DMS114 treated with DMSO at 0.1 percent for 48 hours (cell line): Measurements from ENCODE around the gene NEK5.
"Not testable (repeated sequence)": the region's sequence is repeated elsewhere in the genome, so short reads cannot be mapped to it uniquely, and the experiment has no call there.

Experiments
- DNase-seq: peaks from one replicate; lab custom pipeline; 2025; ENCODE audit not compliant: unreplicated experiment; lab: John Stamatoyannopoulos, UW

The NEK5 gene

DNA sequence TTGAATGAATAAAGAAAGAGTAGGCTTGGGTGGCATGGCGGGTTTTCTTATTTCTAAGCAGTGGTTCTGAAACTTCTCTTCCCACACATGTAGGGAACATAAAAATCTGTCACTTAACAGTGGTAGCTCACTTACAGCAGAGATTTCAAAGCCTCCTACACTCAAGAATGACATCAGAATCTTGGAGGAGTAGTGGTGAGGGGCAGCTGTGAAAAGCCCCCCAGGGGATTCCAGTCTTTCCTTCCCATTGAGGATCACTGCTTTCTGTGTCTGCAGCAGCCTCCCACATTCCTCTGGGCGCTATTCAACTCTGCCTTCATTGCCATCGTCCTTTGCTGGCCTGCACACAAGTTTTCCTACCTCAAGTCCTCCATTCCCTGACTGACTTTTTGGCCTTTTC, 8.6 kb upstream of the NEK5 start:
- no peak for DNase-seq

DNA sequence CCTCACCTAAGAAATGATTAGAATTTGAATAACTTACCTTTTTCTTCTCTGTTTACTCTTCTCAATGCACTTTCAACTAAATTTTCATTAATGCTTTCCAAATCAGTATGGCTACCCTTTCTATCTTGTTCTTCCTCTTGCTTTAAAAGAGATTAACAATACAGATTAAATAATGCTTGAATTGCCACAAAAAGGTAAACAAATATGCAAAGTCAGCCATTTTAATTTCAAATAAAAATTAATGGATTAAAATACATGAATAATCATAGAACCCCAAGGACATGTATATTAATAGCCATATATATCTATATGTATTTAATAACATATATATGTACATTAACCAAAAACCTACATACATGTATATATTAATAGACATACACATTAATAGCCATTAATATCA, 7.9 kb upstream of the NEK5 start:
- DNase-seq: no peak

DNA sequence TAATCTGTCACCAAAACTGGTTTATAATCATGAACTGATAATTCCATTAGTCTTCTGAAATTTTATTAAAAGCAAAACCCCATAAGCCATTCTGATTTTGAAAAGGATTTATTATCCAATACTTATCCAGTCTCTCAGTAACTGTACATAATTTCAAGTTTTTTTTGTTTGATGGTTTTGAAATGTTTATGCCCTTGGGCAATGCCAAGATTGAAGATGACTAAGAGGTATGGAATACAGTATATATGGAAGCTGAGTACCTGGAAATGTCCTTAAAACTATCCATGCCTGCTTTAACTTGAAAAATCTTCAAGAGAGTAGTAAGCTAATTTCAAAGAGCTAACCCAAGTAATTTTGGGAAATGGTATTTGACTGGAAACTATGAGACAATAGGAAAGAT, 1.8 kb upstream of the NEK5 start:
- DNase-seq: no peak

DNA sequence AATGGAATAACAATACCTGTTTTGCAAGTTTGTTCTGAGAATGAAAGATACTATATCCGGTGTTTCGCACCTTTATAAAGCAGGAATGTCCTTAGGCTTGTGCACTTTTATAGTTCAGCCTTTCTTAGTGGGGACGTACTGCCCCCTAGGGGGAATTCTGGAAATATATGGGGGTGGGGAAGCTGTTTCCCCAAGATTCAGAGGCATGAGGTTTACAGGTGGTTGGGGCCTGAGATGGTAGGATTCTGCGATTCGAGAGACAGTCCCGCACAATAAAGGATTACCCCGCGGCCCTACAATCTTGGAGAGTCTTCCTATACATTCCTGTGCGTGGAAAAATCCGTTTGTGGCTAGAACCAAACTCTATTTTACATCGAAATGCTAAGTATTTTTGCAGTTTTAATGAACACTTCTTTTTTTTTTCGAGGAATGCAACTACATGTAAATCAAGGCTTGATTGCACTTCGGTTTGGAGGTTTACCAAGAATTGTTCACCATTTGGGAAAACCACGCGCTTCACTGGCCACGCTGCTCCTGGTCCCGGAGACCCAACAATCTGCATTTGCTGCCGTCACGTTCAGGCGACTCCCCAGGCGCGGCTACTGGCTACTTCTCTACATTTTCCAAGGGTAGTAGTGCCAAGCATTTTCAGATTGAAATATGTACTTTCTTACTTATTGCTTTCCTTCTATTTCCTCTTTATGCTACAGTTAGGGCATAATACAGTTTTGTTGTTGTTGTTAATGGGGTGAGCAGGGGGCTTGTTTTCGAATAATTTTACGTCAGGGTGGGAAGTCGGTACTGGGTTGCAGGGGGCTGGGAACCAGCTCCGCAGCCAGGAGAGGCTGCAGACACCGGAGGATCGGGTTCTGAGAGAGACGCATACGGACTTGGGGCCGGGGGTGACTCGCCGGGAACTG, 830 bp downstream of the NEK5 start:
- DNase-seq: peak; percentile 43

DNA sequence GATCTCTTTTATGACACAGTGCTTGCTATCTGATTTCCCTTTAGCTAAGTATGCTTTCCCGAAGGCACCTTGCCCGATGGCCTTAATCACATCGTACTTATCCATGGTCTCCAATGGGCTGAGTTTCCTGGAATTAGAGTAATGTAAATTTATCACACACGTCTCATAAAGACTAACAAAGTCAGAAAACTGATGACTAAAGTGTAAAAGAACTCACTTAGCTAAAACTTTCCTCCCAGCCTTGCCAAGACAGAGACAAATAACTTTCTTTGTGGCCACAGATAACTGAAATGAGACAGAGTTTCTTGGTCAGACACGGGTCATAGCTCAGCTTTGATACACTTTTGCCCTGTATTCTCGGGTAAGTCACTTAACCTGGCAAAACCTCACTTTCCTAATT, 1.5 kb downstream of the NEK5 start:
- no peak for DNase-seq

DNA sequence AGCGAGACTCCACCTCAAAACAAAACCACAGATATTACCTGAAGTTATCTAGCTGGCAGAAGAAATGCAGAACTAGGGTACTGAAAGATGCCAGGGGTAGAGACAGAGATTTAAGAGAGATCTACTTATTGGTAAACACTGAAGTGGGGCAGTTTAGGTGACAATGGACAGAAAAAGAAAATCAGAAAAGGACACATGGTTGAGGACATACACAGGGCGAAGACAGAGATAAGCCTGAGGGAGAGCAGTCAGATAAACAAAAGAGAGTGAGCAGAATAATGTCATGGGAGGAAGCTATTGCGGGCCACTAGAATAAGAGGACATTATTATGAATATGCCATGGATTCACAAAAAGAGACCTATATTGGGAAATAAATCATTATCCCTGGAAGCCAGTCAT, 3.3 kb downstream of the NEK5 start:
- DNase-seq: no peak

DNA sequence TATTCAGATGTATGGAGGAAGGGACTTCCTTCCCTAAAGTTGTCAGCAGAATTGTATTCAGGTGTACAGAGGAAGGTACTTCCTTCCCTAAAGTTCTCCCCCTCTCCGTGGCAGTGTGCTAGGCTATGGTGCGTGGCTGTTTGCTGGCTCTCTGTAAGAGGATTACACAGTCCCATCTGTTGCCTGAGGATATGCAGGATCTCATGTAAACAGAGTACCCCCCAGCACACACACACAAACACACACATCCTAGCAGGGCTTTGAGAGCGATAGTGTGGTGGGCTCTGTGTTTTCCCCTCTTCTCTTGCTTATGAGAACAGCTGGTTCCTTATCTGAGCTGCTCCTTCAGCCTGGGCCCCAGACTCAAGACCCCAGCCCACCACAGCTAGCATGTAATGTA, 10.3 kb downstream of the NEK5 start:
- DNase-seq: no peak

DNA sequence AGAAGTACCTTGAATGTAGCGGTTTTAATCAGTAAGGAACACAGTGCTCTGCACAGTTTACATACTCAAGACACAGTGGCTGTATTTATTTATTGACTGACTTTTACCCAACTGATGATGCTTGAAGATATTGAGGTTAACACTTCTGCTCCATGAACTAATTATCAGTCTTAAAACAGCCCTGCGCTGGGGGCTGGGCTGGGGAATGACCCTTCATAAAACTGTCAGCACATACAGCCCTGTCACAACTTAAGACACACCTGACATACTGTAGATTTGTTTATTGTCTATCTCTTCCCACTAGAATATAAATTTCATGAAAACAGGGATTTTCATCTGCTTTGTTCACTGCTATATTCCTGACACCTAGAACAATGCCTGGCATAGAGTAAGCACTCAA, 10.8 kb downstream of the NEK5 start:
- no peak for DNase-seq

DNA sequence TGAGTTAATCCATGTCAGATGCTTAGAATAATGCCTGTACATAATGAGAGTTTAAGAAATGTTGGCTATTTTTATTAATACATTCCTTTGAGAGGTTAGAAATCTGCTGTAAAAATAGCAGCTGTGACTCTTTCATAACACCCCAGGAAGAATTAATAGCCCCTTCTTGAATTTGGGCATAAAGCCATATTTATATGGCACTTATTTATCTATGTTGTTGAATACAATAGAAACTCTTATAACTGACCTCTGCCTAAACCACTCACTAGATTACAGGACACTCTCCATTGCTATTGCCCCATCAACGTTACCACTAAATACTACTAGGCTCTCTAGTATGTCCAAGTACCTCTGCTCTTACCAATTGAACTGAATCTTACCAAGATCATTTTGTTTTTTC, 16.3 kb downstream of the NEK5 start:
- no peak for DNase-seq

DNA sequence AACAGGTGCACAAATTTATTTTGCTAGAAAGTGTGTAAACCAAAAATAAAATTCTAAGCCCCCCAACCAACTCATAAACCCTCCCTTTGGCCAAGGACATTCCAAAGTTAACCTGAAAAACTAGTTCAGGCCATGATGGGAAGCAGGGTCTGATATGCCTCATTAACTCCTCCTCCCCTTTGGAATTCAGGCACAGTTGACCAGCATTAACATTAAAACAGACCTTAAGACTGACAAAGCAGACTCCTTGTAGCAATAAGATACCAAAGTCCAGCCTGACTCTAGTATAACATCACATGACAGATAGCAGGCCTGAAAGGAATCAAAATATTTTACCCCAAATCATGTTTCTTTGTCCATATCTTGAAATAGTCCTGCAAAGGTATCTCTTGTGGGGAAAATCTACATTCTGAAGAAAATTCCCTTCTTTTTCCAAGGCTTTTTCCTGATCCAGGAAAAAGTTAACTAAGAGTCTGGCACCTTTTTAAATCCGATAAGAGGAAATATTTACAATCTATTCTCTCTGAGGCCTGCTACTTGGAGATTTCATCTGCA, 19.7 kb downstream of the NEK5 start:
- DNase-seq: no peak

DNA sequence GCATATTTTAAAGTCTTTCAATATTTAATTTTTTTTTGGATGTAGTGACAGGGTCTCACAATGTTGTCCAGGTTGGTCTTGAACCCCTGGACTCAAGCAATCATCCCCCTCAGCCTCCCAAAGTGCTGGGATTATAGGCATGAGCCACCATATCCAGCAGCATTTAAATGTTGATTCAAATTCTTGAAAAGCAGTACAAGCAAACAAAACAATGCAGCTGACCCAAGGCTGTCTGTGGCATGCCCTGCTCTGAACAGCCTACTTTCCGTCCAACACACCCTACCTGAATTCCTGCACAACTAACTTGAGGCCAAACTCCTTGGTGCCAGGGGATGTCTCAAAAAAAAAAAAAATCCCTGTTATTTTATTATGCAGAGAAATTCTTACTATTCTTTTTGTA, 23.0 kb downstream of the NEK5 start:
- DNase-seq: no peak

DNA sequence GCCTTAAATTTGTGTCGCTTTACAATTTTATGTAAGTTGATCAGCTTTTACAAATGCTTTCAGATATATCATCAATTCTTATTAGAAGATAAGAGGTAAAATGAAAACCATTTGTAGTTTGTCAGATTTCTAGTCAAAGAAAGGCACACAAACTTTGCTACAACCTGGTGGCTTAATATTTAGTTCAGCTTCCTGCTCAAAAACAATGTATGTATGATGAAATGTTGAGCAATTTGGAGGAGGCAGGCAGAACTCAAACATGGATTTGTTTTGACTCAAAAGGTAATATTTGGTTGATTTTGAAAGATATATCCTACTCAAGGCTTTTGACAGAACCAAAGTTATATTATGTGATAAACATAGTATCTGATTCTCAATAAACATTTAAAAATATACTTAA, 24.2 kb downstream of the NEK5 start:
- DNase-seq: no peak

DNA sequence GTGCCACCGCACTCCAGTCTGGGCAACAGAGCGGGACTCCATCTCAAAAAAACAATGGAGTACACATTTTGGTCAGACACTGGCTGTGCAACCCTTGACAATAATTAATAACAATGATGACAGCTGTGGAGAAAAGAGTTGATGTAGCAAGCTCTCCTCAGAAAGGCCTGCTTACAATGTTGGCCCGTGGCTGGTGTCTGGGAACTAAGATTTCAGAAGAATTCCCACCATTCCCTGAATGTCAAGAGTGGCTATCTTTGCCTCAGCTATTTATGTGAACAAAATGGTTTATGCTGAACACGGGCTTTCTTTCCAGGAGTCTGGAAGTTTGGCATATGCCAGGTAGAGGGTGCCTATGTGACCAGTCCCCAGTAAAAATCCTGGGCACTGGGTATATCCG, 25.5 kb downstream of the NEK5 start:
- DNase-seq: no peak

DNA sequence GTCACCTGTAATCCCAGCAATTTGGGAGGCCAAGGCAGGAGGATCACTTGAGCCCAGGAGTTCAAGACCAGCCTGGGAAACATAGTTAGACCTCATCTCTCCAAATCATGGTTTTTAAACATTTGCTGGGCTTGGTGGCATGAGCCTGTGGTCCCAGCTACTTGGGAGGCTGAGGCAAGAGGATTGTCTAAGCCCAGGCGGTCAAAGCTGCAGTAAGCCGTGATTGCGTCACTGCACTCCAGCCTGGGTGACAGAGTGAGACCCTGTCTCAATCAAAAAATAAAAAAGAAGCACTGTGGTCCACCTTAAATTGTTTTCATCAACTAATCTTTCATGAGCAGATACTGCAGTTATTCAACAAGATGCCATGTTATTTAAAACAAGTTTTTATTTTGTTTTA, 26.4 kb downstream of the NEK5 start:
- not testable (repeated sequence) for DNase-seq

DNA sequence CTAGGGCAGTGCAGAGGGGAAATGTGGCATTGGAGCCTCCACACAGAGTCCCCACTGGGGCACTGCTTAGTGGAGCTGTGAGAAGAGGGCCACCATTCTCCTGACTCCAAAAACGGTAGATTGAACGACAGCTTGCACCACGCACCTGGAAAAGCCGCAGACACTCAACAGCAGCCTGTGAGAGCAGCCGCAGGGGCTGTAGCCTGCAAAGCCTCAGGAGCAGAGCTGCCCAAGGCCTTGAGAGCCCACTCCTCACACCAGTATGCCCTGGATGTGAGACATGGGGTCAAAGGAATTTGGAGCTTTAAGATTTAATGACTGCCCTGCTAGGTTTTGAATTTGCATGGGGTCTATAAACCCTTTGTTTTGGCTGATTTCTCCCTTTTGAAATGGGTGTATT, 31.7 kb downstream of the NEK5 start:
- DNase-seq: no peak

DNA sequence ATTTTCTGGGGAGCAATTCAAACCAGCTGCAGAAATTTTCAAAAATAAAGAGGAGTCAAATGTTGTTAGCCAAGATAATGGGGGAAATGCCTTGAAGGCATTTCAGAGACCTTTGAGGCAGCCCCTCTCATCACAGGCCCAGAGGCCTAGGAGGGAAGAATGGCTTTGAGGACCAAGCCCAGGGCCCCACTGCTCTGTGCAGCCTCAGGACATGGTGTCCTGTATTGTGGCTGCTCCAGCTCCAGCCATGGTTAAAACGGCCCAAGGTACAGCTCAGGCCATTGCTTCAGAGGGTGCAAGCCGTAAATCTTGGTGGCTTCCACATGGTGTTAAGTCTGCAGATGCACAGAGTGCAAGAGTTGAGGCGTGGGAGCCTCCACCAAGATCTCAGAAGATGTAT, 32.1 kb downstream of the NEK5 start:
- DNase-seq: no peak

DNA sequence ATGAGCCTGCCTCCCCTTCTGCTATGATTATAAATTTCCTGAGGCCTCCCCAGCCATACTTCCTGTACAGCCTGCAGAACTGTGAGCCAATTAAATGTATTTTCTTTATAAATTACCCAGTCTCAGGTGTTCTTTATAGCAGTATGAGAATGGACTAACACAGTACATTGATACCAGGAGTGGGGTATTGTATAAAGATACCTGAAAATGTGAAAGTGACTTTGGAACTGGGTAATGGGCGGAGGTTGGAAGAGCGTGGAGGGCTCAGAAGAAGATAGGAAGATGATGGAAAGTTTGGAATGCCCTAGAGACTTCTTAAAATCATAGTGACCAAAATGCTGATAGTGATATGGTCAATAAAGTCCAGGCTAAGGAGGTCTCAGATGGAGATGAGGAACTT, 32.8 kb downstream of the NEK5 start:
- DNase-seq: no peak

DNA sequence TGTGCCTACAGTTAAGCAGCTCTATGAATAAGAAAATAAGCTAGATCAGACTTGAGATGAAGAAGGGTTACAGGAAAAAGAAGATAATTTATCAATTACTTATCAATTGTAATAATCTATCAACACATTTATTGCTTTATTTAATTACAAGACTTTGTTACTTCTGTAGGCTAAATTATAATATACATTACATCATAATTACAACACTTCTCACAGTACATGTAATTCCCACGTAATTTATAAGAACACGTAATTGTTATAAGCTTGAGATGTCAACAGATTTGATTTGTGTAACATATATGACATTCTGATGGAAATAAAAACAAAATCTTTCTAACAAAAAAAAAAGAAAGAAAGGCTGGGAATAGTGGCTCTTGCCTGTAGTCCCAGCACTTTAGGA, 36.8 kb downstream of the NEK5 start:
- no peak for DNase-seq

DNA sequence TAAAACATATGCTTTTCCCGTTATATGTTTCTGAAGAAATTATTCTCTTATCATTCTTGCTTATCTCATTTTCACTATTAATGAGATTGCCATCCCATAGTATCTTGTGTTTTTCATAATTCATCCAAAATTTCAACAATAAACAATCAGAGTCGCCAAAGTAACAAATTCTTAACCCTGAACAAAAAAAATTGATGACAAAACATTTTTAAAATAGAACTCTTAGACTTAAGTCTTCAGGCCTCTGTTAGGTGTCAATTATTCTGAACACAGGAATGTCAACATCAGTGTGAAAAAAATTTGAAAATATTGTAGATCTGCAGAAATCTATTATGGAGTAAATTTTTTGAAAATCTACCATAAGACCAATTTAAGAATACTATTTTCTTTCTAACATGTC, 37.4 kb downstream of the NEK5 start:
- no peak for DNase-seq

DNA sequence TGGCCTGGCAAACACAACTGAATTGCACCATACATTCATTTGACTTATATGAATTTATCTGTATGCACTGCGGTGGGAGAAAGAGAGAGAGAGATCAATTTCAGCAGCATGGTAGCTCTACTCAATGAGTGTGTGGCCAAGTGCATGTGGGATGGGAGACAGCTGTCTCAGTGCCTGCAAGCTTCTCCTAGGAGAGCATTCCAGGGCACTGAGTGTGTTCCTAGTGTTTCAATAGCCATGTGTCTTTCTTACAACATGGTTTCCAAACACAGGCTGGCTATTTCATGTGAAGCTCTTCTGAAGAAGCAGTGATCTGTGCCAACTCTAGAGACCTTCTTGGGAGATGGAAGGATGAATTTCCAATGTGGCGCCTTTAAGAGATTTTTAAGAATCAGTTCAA, 43.5 kb downstream of the NEK5 start:
- no peak for DNase-seq

DNA sequence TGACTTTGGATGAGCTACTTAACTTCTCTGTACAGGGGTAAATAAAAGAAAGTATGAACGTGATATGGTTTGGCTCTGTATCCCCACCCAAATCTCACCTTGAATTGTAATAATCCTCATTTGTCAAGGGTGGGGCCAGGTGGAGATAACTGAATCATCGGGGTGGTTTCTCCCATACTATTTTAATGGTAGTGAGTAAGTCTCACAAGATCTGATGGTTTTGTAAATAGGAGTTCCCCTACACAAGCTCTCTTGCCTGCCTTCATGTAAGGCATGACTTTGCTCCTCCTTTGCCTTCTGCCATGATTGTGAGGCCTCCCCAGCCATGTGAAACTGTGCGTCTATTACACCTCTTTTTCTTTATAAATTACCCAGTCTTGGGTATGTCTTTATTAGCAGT, 43.9 kb downstream of the NEK5 start:
- not testable (repeated sequence) for DNase-seq

DNA sequence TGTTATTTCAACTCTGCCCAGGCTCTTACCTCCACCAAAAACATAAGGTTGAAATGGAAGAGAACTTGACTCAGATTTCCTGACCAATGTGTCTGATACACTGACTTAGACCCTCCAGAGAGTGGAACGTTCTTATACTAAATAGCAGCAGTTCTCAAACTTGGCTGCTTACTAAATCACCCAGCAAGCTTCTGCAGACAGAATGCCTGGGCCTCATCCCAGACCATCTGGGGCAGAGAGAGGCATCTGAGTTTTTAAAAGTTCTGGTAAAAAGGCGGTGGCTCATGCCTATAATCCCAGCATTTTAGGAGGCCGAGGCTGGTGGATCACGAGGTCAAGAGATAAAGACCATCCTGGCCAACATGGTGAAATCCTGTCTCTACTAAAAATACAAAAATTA, 46.3 kb downstream of the NEK5 start:
- DNase-seq: no peak

DNA sequence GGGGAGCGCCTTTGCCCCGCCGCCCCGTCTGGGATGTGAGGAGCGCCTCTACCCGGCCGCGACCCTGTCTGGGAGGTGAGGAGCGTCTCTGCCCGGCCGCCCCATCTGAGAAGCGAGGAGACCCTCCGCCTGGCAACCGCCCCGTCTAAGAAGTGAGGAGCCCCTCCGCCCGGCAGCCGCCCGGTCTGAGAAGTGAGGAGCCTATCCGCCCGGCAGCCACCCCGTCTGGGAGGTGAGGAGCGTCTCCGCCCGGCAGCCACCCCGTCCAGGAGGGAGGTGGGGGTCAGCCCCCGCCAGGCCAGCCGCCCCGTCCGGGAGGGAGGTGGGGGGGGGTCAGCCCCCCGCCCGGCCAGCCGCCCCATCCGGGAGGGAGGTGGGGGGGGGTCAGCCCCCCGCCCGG, 49.0 kb downstream of the NEK5 start:
- not testable (repeated sequence) for DNase-seq
